K562 (cell line): ENCODE data around the gene ZNF778. TPM values are rescaled to one million over a fixed set of nuclear protein-coding genes. Genes with fewer than 3 reads are reported as not detected.

ENCODE experiments used
- ATAC-seq: fragments of 200-7000 bp; cut with Tn5 transposase; 3 replicates; pipeline ENCODE4 v1.9.1; 2020; ENCODE audit warnings: moderate library complexity
- BruUV-seq: library from RNA; stranded (reverse); fragments of 400-500 nt; replicated peaks from 2 replicates; lab custom pipeline; 2021; lab: Mats Ljungman, UMichigan
- CTCF ChIA-PET: fragments of 300-600 bp; formaldehyde crosslinking; extraction: SDS; loops from one replicate; lab custom pipeline; 2021; ENCODE audit warnings: low intra/inter-chr PET ratio; lab: Yijun Ruan, JAX
- POLR2A ChIA-PET: fragments of 300-600, 350-650 bp; sonication (Branson Sonifier 250); formaldehyde crosslinking; extraction: SDS; loops from one replicate; lab custom pipeline; 2021; ENCODE audit warnings: antibody characterized with exemption, inconsistent platforms; lab: Yijun Ruan, JAX
- DNase-seq, 4 experiments: peaks; one replicate each; pipeline versions ENCODE4 v3.0.0 to v3.0.0-alpha.2; 2011 to 2018; ENCODE audit warnings: low spot score in 3 of 4, mixed read lengths in 3 of 4; ENCODE audit errors: extremely low read depth in 1 of 4
- FAIRE-seq: peaks from 2 replicates; lab custom pipeline; 2011; peaks lifted over from hg19 to GRCh38; lab: Jason Lieb, UNC
- H2AFZ ChIP-seq: 2 replicates; pipeline ENCODE4 v1.6.0; 2011; ENCODE audit warnings: low read depth, low read length, control low read depth, inconsistent platforms
- H3K27ac ChIP-seq: fragments of 200-600 bp; 3 replicates; pipeline ENCODE4 v1.8.0; 2011; ENCODE audit warnings: low read depth, mild to moderate bottlenecking, control low read depth, inconsistent platforms, low read length, moderate library complexity, mixed read lengths; ENCODE audit errors: extremely low read depth
- H3K27me3 ChIP-seq, 2 experiments: fragments of 300-600 bp in 1 of 2; 2 replicates in 1 of 2; 3 replicates in 1 of 2; pipeline versions ENCODE4 v1.6.0 to v1.8.0; 2011; ENCODE audit warnings: inconsistent platforms in 2 of 2, low read length in 2 of 2, mild to moderate bottlenecking in 1 of 2, mixed read lengths in 1 of 2, moderate library complexity in 1 of 2; ENCODE audit not compliant: control insufficient read depth in 2 of 2, insufficient read depth in 2 of 2
- H3K36me3 ChIP-seq: fragments of 300-600 bp; 3 replicates; pipeline ENCODE4 v1.8.0; 2011; ENCODE audit warnings: mild to moderate bottlenecking, low read length, inconsistent platforms; ENCODE audit not compliant: control insufficient read depth, insufficient read depth
- H3K4me1 ChIP-seq, 2 experiments: fragments of 200-600 bp in 1 of 2; replicated peaks in 1 of 2; 2 replicates in 1 of 2; 3 replicates in 1 of 2; pipeline versions ENCODE4 v1.5.1 to v1.8.0; 2011; ENCODE audit warnings: inconsistent platforms in 2 of 2, low read length in 2 of 2, mild to moderate bottlenecking in 1 of 2, mixed read lengths in 1 of 2, moderate library complexity in 1 of 2; ENCODE audit not compliant: control insufficient read depth in 2 of 2, insufficient read depth in 2 of 2
- H3K4me2 ChIP-seq: 2 replicates; pipeline ENCODE4 v1.6.1; 2011; ENCODE audit warnings: low read length, control low read depth, inconsistent platforms, mixed read lengths; ENCODE audit not compliant: insufficient read depth
- H3K4me3 ChIP-seq: fragments of 200-600 bp; sonication (generic), shearing (Covaris generic); 2 replicates; pipeline ENCODE4 v1.5.1; 2016; ENCODE audit warnings: control low read depth, inconsistent platforms
- H3K79me2 ChIP-seq: fragments of 200-600 bp; 3 replicates; pipeline ENCODE4 v1.8.0; 2011; ENCODE audit warnings: low read length, inconsistent platforms; ENCODE audit not compliant: control insufficient read depth, insufficient read depth
- H3K9ac ChIP-seq, 2 experiments: 2 replicates each; pipeline versions ENCODE4 v1.6.0 to v1.6.1; 2011; ENCODE audit warnings: low read depth in 2 of 2, low read length in 2 of 2, control low read depth in 1 of 2, inconsistent platforms in 1 of 2, mild to moderate bottlenecking in 1 of 2, mixed read lengths in 1 of 2; ENCODE audit not compliant: insufficient read depth in 1 of 2
- H3K9me1 ChIP-seq: one replicate; pipeline ENCODE4 v1.6.0; 2011; ENCODE audit warnings: inconsistent platforms, mild to moderate bottlenecking, low read length, moderate library complexity; ENCODE audit not compliant: control insufficient read depth, insufficient read depth
- H3K9me3 ChIP-seq: replicated peaks from 2 replicates; pipeline ENCODE4 v1.5.1; 2011; ENCODE audit warnings: low read depth, low read length, inconsistent platforms; ENCODE audit not compliant: control insufficient read depth, insufficient read depth
- H4K20me1 ChIP-seq: replicated peaks from 2 replicates; pipeline ENCODE4 v1.6.1; 2011; ENCODE audit warnings: low read length, inconsistent platforms, mixed read lengths; ENCODE audit not compliant: control insufficient read depth, insufficient read depth
- C11orf30 ChIP-seq: fragments of 450-650 bp; IDR thresholded peaks from 2 replicates; pipeline ENCODE4 v1.6.1; 2016; ENCODE audit warnings: low read depth, mild to moderate bottlenecking
- HMGXB4 ChIP-seq: sonication (generic); formaldehyde crosslinking; IDR thresholded peaks from 2 replicates; pipeline ENCODE4 v1.8.1; 2023; ENCODE audit warnings: mild to moderate bottlenecking, missing genetic modification reagents
- MEIS2 ChIP-seq: fragments of 450-650 bp; IDR thresholded peaks from 2 replicates; pipeline ENCODE4 v1.6.1; 2014; ENCODE audit warnings: mild to moderate bottlenecking; ENCODE audit not compliant: partially characterized antibody
- PHF20 ChIP-seq: fragments of 450-650 bp; IDR thresholded peaks from 2 replicates; pipeline ENCODE4 v1.6.1; 2018; ENCODE audit not compliant: partially characterized antibody
- USF2 ChIP-seq: sonication (generic); formaldehyde crosslinking; IDR thresholded peaks from 2 replicates; pipeline ENCODE4 v1.5.0; 2020; ENCODE audit warnings: missing genetic modification reagents
- WGBS: fragments of 100-300 bp; shearing (Covaris generic); methylation state at CpG from one replicate; pipeline ENCODE4 v1.1.6; 2016; ENCODE audit warnings: low coverage, mixed read lengths; ENCODE audit not compliant: insufficient coverage; ENCODE audit errors: missing lambda C conversion rate; 5-methylcytosine and 5-hydroxymethylcytosine counted together
- in situ Hi-C: fragments of 300-500 bp; cut with MboI; formaldehyde crosslinking; loops from 4 replicates; pipeline ENCODE4 v1.15.0; 2018; ENCODE audit warnings: inconsistent platforms, mixed read lengths
- intact Hi-C: fragments of 100-400 bp; cut with micrococcal nuclease; formaldehyde crosslinking; loops from 2 replicates; pipeline ENCODE4 v1.14.2; 2022
- polyA plus RNA-seq, 8 experiments: library from polyadenylated mRNA; depleted of rRNA in 4 of 8; stranded (reverse) in 5 of 8; unstranded in 3 of 8; fragments of >200 nt; fragmentation: Nextera tagmentation in 2 of 8; fragmentation: Illumina TruSeq in 1 of 8; extraction: Ambion mirVana in 2 of 8; extraction: Trizol in 1 of 8; gene quantifications; 2 replicates each; pipeline versions ENCODE4 v1.2.1 to v1.2.3, GENCODE V29; 2011 to 2014; ENCODE audit warnings: inconsistent platforms in 1 of 8, missing spikeins in 1 of 8
- total RNA-seq, 7 experiments: library from RNA; depleted of rRNA in 6 of 7; stranded (reverse); fragments of >200 nt in 6 of 7; fragmentation: Illumina TruSeq in 2 of 7; extraction: Trizol in 2 of 7; gene quantifications; 2 replicates each; pipeline versions ENCODE4 v1.2.1 to v1.2.3, GENCODE V29; 2011 to 2021; ENCODE audit warnings: low replicate concordance in 1 of 7

ZNF778 gene
- total and polyA plus RNA-seq, 9 of the 15 experiments (the other 6 are each of a cell fraction or from before 2014, with no cell fraction given), result 0.70 to 60.6 (median 7.5) TPM

GRCh38 chr16:89282523-89282922 lies 65.0 kb downstream of the ZNF778 start:
- Histone ChIP-seq H3K4me3 (no peak overlapping the region), H3K9ac (no peak overlapping the region), H2AFZ (no peak overlapping the region), H3K9me1 (no peaks in the 10 kb centered on the region), H4K20me1 (no peaks in the 10 kb centered on the region), H3K27ac (no peak overlapping the region), H3K4me1 (peaks cover 0 to 13% of the 10 kb centered on the region in 2 experiments; a peak in 1 of 5 replicates), H3K9me3 (peaks cover 16% of the 10 kb centered on the region), H3K36me3 (peaks cover 92% of the 10 kb centered on the region), H3K27me3 (no peaks in the 10 kb centered on the region), H3K79me2 (no peaks in the 10 kb centered on the region), H3K4me2 (no peak overlapping the region)
- ATAC-seq, result no peak
- BruUV-seq, result no TSS peak
- no peak for DNase-seq
- intact Hi-C loops (no loop called here), in situ Hi-C loops (no loop called here)
- FAIRE-seq, result peak; percentile 15
- TF ChIP-seq MEIS2 (peak; percentile 1), USF2 (CRISPR knock-in tag) (no peak), HMGXB4 (CRISPR knock-in tag) (no peak), PHF20 (no peak), C11orf30 (0 out of 2 replicates have a peak, but pooled peaks have one; percentile 21)
- POLR2A ChIA-PET, result interaction anchor here (0.6 to 0.8 kb wide), 3 partner anchors 14 to 84 kb away, joined by 3 read pairs; no protein-coding TSS in a partner anchor
- CTCF ChIA-PET, result no interaction called here
- WGBS, result 96% methylated on average over 14 of the region's 18 CpGs
